Transverse colon (tissue), 4 donors: ENCODE results near the gene PNPO. TPM values are rescaled to one million over a fixed set of nuclear protein-coding genes. Genes with fewer than 3 reads are reported as not detected.

Experiments
- DNase-seq: peaks from one replicate; pipeline ENCODE4 v3.0.0-alpha.2; 2019
- H3K27ac ChIP-seq, 4 donors: fragments of 200-600 bp; sonication (generic); 2 replicates each; pipeline ENCODE4 v1.5.1; 2016 to 2018; ENCODE audit warnings: inconsistent platforms in 4 of 4
- H3K27me3 ChIP-seq: fragments of 200-600 bp; sonication (generic); 2 replicates; pipeline ENCODE4 v1.5.1; 2017; ENCODE audit warnings: inconsistent platforms
- H3K36me3 ChIP-seq, 4 donors: fragments of 200-600 bp; sonication (generic); 2 replicates each; pipeline ENCODE4 v1.5.1; 2017 to 2019; ENCODE audit warnings: inconsistent platforms in 4 of 4
- H3K4me1 ChIP-seq, 4 donors: fragments of 200-600 bp; sonication (generic); 2 replicates each; pipeline ENCODE4 v1.5.1; 2017 to 2020; ENCODE audit warnings: inconsistent platforms in 4 of 4
- H3K4me3 ChIP-seq, 4 donors: fragments of 200-600 bp; sonication (generic); 1 replicate in 1 of 4; 2 replicates in 3 of 4; pipeline versions ENCODE4 v1.5.1 to v1.6.1; 2017 to 2019; ENCODE audit warnings: inconsistent platforms in 4 of 4
- H3K9me3 ChIP-seq, 2 donors: fragments of 200-600 bp; sonication (generic); 2 replicates each; pipeline ENCODE4 v1.5.1; 2017 to 2019; ENCODE audit warnings: inconsistent platforms in 2 of 2
- EP300 ChIP-seq: sonication (generic); formaldehyde crosslinking; IDR thresholded peaks from one replicate; pipeline ENCODE4 v1.6.1; 2017; ENCODE audit warnings: antibody characterized with exemption, low read depth
- POLR2A ChIP-seq: fragments of 450-650 bp; IDR thresholded peaks from one replicate; pipeline ENCODE4 v1.6.1; 2016; ENCODE audit warnings: antibody characterized with exemption, mild to moderate bottlenecking, moderate library complexity
- POLR2AphosphoS5 ChIP-seq, 3 donors: sonication (generic); formaldehyde crosslinking; IDR thresholded peaks; one replicate each; pipeline ENCODE4 v1.6.1; 2016; ENCODE audit warnings: antibody characterized with exemption in 3 of 3
- WGBS, 2 donors: methylation state at CpG; one replicate each; pipeline ENCODE4 v1.1.5; 2018; ENCODE audit warnings: low coverage in 1 of 2; 5-methylcytosine and 5-hydroxymethylcytosine counted together
- in situ Hi-C, 4 donors: fragments of 200-750 bp; cut with MboI; loops; one replicate each; pipeline versions ENCODE4 v1.15.0 to v1.15.1; 2017; ENCODE audit warnings: low sequenced_read_pairs in 3 of 4, low pct_ligation_motif_present in 1 of 4, low pct_unique_long_range_greater_than_20kb in 1 of 4
- intact Hi-C: fragments of 100-400 bp; cut with DNase I; formaldehyde crosslinking; loops from one replicate; pipeline ENCODE4 v1.15.1; 2023; ENCODE audit warnings: low total_unique reads
- total RNA-seq, 4 donors: library from RNA; depleted of rRNA; stranded (reverse); fragments of >200 nt; gene quantifications; one replicate each; pipeline ENCODE4 v1.1.0, GENCODE V29; 2016
- TF ChIP-seq, protein P1 (sequence below), 5 experiments: fragments of 200-600 bp in 3 of 5; fragments of 450-650 bp in 2 of 5; sonication (generic) in 3 of 5; IDR thresholded peaks; 1 replicate in 2 of 5; 2 replicates in 3 of 5; pipeline ENCODE4 v1.5.1; 2016 to 2017; ENCODE audit warnings: antibody characterized with exemption in 5 of 5, inconsistent platforms in 3 of 5, mild to moderate bottlenecking in 2 of 5, moderate library complexity in 1 of 5

Gene PNPO
- total RNA-seq, 4 donors from 2014 or later: 7.4 to 83.8 (median 31.6) TPM

DNA sequence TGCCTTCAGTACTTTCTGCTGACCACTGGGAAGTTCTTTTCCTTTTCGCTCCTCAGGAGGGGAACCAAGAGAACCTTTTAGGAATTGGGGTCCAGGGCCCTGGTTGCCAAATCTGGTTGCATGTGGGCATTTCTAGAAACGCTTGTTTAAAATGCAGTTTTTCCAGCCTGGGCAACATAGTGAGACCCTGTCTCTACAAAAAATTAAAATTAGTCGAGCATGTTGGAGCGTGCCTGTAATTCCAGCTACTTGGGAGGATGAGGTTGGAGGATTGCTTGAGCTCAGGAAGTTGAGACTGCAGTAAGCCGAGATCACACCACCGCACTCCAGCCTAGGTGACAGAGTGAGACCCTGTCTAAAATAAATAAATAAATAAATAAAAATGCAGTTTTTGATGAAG, 1.2 kb downstream of the PNPO start:
- TF ChIP-seq POLR2A (no peak), EP300 (no peak), POLR2AphosphoS5 (IDR thresholded peaks at IDR 0.05) (no peak)
- TF ChIP-seq, protein P1, sequence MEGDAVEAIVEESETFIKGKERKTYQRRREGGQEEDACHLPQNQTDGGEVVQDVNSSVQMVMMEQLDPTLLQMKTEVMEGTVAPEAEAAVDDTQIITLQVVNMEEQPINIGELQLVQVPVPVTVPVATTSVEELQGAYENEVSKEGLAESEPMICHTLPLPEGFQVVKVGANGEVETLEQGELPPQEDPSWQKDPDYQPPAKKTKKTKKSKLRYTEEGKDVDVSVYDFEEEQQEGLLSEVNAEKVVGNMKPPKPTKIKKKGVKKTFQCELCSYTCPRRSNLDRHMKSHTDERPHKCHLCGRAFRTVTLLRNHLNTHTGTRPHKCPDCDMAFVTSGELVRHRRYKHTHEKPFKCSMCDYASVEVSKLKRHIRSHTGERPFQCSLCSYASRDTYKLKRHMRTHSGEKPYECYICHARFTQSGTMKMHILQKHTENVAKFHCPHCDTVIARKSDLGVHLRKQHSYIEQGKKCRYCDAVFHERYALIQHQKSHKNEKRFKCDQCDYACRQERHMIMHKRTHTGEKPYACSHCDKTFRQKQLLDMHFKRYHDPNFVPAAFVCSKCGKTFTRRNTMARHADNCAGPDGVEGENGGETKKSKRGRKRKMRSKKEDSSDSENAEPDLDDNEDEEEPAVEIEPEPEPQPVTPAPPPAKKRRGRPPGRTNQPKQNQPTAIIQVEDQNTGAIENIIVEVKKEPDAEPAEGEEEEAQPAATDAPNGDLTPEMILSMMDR (IDR thresholded peaks at IDR 0.05): no peak
- no peaks in the 10 kb centered on the region for H3K36me3 ChIP-seq
- WGBS, 2 donors: 71 to 83% methylated on average over 2 to 6 of the region's 6 CpGs
- in situ Hi-C loops: no loop called here
- no peaks in the 10 kb centered on the region for H3K27me3 ChIP-seq
- H3K9me3 ChIP-seq: no peaks in the 10 kb centered on the region
- peak overlapping the region in 2 of 4 donors; percentile 65 for H3K4me3 ChIP-seq
- H3K4me1 ChIP-seq: peaks cover 4 to 55% (median 24%) of the 10 kb centered on the region in 4 donors
- H3K27ac ChIP-seq: peak overlapping the region; percentile 80 to 88 (median 82)
- intact Hi-C loops: loop anchor here (10.0 kb wide), 1 partner anchor 98 kb away; the partner anchor contains the start of gene SCRN2
- no peak for DNase-seq

DNA sequence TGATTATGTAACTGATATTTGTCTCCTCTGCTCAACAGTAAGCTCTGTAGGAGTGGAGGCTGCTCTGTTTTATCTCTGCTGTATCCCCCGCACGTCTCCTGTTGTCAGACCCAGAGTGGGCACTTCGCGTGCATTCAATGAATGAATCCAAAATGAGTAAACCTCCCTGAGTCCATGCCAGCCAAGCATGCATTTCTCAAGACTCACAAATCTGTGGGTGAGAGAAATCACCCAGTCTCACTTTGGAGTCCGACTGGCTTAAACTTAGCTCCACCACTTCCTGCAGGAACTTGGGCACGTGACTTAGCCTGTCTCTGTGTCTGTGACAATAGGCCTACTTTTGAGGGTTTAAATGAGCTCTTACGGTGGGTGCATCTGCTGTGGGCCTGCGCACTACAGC, 3.7 kb downstream of the PNPO start:
- intact Hi-C loops: loop anchor here (5.0 to 10.0 kb wide), 2 partner anchors 43 to 100 kb away; partner anchors contain the start of gene SCRN2
- Histone ChIP-seq H3K9me3 (no peaks in the 10 kb centered on the region), H3K36me3 (no peaks in the 10 kb centered on the region), H3K4me1 (peaks cover 21 to 79% (median 43%) of the 10 kb centered on the region in 4 donors), H3K4me3 (no peak overlapping the region), H3K27me3 (no peaks in the 10 kb centered on the region), H3K27ac (peak overlapping the region; percentile 53 to 93 (median 90))
- in situ Hi-C loops: no loop called here
- WGBS, 2 donors: 31 to 64% methylated on average over 4 to 8 of the region's 8 CpGs
- no peak for TF ChIP-seq EP300
- TF ChIP-seq POLR2AphosphoS5 (IDR thresholded peaks at IDR 0.05): no peak
- TF ChIP-seq, protein P1 (IDR thresholded peaks at IDR 0.05): no peak
- TF ChIP-seq POLR2A: no peak
- no peak for DNase-seq

DNA sequence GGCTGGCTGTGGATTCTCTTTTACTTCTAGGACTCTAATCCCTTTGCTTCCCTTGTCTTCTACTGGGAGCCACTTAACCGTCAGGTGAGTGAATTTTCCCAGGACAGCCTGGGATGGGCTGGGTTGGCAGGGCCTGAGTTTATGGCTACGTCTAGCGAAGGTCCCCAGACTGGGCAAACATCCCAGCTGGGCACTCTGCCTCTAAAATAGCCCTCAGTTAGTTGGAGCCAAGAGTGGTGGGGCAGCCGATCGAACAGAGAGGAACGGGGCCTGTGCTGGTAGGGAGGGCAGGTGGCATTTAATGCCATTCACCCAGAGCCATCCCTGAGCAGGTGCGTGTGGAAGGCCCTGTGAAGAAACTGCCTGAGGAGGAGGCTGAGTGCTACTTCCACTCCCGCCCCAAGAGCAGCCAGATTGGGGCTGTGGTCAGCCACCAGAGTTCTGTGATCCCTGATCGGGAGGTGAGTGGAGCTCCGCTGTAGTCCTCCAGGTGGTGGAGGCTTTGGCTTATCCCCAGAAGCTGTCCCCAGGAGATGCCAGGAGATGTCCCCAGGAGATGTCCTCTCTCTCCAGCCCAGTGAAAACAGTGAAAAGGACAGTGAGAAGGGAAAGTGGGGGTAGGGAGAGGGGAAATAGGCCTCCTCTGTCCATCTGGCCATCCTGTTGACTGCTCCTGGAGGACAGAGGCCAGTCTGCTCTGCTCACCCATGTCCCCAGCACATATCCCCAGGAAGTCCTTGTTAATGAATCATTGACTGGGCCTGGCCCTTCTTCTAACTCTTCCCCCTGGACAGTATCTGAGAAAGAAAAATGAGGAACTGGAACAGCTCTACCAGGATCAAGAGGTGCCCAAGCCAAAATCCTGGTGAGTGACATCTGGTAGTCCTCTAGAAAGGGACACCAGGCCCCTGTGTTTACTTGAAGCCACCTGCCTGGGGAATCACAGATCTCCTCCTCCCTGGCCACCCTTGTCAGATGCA, 4.4 kb downstream of the PNPO start:
- no peak for DNase-seq

DNA sequence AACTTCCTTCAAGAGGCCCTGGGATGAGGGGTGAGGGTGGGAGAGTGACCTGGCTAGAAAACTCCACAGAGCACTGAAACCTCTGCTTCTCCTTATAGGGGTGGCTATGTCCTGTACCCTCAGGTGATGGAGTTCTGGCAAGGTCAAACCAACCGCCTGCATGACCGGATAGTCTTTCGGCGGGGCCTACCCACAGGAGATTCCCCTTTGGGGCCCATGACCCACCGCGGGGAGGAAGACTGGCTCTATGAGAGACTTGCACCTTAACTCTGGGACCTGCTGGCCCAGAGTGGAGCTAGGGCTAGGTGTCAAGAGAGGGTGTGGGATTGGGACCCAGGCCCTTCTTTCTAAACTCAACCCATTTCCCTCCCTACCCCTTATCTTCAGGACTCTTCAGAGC, 5.1 kb downstream of the PNPO start:
- no peak for DNase-seq
- peak overlapping the region; percentile 53 to 93 (median 90) for H3K27ac ChIP-seq
- H3K9me3 ChIP-seq: no peaks in the 10 kb centered on the region
- in situ Hi-C loops (no loop called here), intact Hi-C loops (loop anchor here (5.0 to 10.0 kb wide), 2 partner anchors 44 to 102 kb away; partner anchors contain the start of gene SCRN2)
- H3K27me3 ChIP-seq: no peaks in the 10 kb centered on the region
- 95% methylated on average over 6 of the region's 6 CpGs; no CpG with 5 or more reads in 1 of the 2 donors for WGBS, 2 donors
- H3K4me1 ChIP-seq: peaks cover 24 to 84% (median 53%) of the 10 kb centered on the region in 4 donors
- no peak overlapping the region for H3K4me3 ChIP-seq
- TF ChIP-seq, protein P1 (IDR thresholded peaks at IDR 0.05): no peak
- no peak for TF ChIP-seq POLR2A
- TF ChIP-seq EP300: no peak
- no peak for TF ChIP-seq POLR2AphosphoS5 (IDR thresholded peaks at IDR 0.05)
- H3K36me3 ChIP-seq: no peaks in the 10 kb centered on the region

More for the DNA sequence above, 4.4 kb downstream of the PNPO start:
- intact Hi-C loops: loop anchor here (5.0 to 10.0 kb wide), 2 partner anchors 44 to 101 kb away; partner anchors contain the start of gene SCRN2
- Histone ChIP-seq H3K36me3 (no peaks in the 10 kb centered on the region), H3K27ac (peak overlapping the region; percentile 53 to 93 (median 90)), H3K27me3 (no peaks in the 10 kb centered on the region), H3K4me3 (no peak overlapping the region), H3K9me3 (no peaks in the 10 kb centered on the region), H3K4me1 (peaks cover 24 to 81% (median 49%) of the 10 kb centered on the region in 4 donors)
- TF ChIP-seq EP300 (no peak), POLR2A (peak; percentile 11)
- WGBS, 2 donors: 62% methylated on average over 10 of the region's 10 CpGs; no CpG with 5 or more reads in 1 of the 2 donors
- in situ Hi-C loops: no loop called here
